ENCODE measurements around the gene STARD10. TPM values are rescaled to one million over a fixed set of nuclear protein-coding genes. Genes with fewer than 3 reads are reported as not detected.

The STARD10 gene
- total RNA-seq = 1 to 10 TPM; 6.2 to 6.4 TPM

- H3K9me3 Mint-ChIP-seq = no peaks in the 10 kb centered on the region
- peak; percentile 95 for DNase-seq
- H3K27ac Mint-ChIP-seq = peak within 1 kb of the TSS; percentile 100
- no peaks in the 10 kb centered on the region for H3K36me3 Mint-ChIP-seq
- no peaks in the 10 kb centered on the region for H3K27me3 Mint-ChIP-seq
- H3K4me3 Mint-ChIP-seq = peak within 1 kb of the TSS; percentile 99
- H3K4me1 Mint-ChIP-seq = peaks cover 22% of the 10 kb centered on the region
Measured at GRCh38 chr11:72793425-72794367, at the start of gene STARD10. Gene STARD10, minus strand, starts transcription at chr11:72794047. Its CDS starts 12,866 bp downstream, at chr11:72781181.

DNA sequence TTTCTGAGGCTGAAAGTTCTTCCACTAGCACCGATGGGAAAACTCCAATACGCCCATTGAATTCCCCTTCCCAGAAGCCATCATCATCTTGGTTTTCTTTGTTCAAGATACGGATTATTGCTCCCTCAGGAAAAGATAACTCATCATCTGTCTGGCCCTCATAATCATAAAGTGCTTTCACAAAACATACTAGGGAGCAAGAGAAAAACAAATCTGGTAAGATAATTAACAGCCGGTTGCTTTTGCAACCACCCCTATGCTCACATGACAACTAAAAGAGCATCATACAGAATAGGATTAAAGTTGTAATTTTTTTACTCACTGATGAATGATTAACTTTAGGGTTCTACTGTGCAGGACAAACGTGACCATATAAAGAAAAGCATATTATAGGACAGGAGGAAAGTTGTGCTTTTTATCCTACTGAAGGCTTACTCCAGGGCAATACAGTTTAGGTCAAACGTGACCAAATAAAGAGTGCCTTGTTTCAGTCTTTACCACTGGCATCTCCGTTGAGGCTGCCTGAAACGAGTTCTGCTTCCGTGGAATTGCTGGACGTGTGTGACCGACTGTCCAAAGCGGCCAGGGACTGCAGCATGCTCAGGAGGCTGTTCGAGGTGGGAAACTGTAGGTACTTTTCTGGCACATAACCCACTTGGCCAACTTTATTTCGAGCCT, 48.9 kb upstream of the STARD10 start:
- no peak overlapping the region for H3K27ac Mint-ChIP-seq
- no peaks in the 10 kb centered on the region for H3K27me3 Mint-ChIP-seq
- H3K4me3 Mint-ChIP-seq = no peak overlapping the region
- no peaks in the 10 kb centered on the region for H3K36me3 Mint-ChIP-seq
- no peak for DNase-seq
- H3K9me3 Mint-ChIP-seq = no peaks in the 10 kb centered on the region
- H3K4me1 Mint-ChIP-seq = no peaks in the 10 kb centered on the region

DNA sequence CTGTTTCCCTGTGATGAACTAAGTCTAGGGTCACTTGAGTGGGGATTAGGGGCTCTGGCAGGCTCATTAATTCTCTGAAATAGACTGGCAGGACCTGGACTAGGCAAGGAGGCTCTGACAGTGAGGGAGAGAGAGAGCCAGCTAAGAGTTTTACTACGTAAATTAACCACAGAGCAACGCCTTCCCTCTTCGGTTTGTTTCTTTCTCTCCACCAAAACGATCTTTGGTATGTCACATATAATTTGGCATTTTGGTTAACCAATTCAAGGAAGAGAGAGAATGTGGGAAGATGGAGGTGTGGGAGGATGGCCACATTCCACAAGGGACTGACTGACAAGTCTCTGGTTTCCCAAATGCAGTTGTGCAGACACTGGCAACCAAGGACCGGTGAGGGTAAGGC, 48.3 kb upstream of the STARD10 start:
- Mint-ChIP-seq H3K27me3 (no peaks in the 10 kb centered on the region), H3K4me1 (no peaks in the 10 kb centered on the region), H3K27ac (no peak overlapping the region), H3K9me3 (no peaks in the 10 kb centered on the region), H3K4me3 (no peak overlapping the region), H3K36me3 (no peaks in the 10 kb centered on the region)
- no peak for DNase-seq

DNA sequence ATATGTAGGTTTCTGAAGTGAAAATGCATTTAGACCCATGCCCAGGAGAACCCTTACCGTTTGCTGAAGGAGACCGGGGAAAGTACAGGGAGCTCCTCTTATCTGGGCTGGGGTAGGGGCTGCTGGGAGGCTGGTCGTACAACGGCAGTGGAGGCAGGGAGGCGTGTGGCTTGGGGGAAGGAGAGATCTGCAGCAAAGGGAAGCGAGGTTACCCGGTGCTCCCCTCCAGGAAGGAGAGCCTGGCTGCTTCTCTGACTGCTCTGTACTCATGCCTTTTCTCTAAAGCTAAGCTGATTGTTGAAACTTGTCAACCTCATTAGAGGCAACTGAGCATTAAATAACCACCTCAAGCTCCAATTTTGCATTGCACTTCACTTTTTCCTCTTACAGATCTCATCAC, 47.5 kb upstream of the STARD10 start:
- no peaks in the 10 kb centered on the region for H3K9me3 Mint-ChIP-seq
- no peak overlapping the region for H3K27ac Mint-ChIP-seq

DNA sequence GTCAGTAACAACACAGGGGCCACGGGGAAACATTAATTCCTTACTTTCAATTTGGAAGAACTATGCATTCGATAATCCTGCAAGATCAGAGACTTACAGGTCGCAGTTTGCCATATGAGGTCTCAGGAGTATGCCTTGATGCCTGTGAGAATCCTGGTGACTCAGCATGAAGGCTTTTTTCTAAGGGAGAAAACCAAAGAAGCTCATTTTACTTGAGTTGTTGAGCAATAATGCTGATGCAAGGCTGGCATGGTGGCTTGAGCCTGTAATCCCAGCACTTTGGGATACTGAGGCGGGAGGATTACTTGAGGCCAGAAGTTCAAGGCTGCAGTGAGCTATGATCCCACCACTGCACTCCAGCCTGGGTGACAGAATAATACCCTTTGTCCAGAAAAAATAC, 46.9 kb upstream of the STARD10 start:
- no peaks in the 10 kb centered on the region for H3K27me3 Mint-ChIP-seq
- DNase-seq = no peak
- no peaks in the 10 kb centered on the region for H3K9me3 Mint-ChIP-seq
- no peaks in the 10 kb centered on the region for H3K4me1 Mint-ChIP-seq
- no peaks in the 10 kb centered on the region for H3K36me3 Mint-ChIP-seq
- H3K4me3 Mint-ChIP-seq = no peak overlapping the region
- no peak overlapping the region for H3K27ac Mint-ChIP-seq

More for the DNA sequence above, 47.5 kb upstream of the STARD10 start:
- Mint-ChIP-seq H3K4me3 (no peak overlapping the region), H3K36me3 (no peaks in the 10 kb centered on the region), H3K27me3 (no peaks in the 10 kb centered on the region), H3K4me1 (no peaks in the 10 kb centered on the region)
- DNase-seq = no peak

DNA sequence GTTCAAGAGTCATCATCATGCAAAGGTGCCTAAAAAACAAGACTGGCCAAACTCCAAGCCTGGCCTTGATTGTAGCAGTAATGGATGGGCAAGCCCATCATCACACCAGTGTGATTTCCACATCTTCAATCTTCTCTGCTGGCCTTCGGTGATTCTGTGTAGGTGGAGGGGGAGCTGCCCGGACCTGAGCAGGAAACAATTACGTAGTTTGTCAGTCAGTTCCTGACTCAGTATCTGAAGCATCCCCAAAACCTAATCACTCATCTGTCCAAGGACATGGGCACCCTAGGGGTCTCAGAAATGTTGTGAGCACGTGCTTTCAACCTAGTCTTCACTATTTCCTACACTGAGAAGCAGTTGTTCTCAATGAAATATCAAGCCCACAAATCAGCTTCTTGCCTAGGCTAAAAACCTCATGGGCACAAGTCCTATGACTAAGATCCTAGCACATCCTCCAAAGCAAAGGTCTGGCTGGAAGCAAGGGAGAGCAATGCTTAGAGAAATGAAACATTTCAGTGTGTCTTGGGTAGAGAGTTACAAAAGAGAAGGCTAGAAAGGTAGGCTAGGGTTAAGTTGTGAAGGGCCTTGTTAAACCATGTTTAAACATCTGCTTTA, 45.0 kb upstream of the STARD10 start:
- no peak for DNase-seq

DNA sequence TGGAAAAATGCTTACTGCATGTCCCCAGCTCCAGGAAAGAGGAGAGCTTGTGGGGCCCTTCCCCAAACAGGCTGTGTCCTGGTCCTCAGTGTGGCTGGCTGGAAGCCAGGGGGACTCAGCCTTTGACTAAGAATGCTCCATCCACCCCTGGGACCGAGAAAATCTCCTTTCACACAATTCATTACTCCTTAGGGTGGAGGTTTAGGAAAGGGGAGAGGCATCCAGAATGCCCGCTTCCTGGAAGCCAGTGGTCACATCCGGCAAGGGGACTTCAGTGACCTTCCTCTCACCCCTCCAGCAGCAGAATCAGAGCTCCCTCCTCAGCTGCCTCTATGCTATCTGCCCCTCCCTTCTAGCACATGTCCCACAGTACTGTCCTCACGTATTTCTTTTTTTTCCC, 42.3 kb upstream of the STARD10 start:
- H3K27me3 Mint-ChIP-seq = no peaks in the 10 kb centered on the region
- no peak for DNase-seq
- H3K4me1 Mint-ChIP-seq = peaks cover 7% of the 10 kb centered on the region
- H3K4me3 Mint-ChIP-seq = no peak overlapping the region
- H3K36me3 Mint-ChIP-seq = no peaks in the 10 kb centered on the region
- H3K27ac Mint-ChIP-seq = no peak overlapping the region
- H3K9me3 Mint-ChIP-seq = no peaks in the 10 kb centered on the region

More for the DNA sequence above, 45.0 kb upstream of the STARD10 start:
- H3K4me3 Mint-ChIP-seq = no peak overlapping the region
- peaks cover 7% of the 10 kb centered on the region for H3K4me1 Mint-ChIP-seq
- H3K27me3 Mint-ChIP-seq = no peaks in the 10 kb centered on the region
- no peak overlapping the region for H3K27ac Mint-ChIP-seq
- no peaks in the 10 kb centered on the region for H3K36me3 Mint-ChIP-seq
- H3K9me3 Mint-ChIP-seq = no peaks in the 10 kb centered on the region

- no peak overlapping the region for H3K4me3 Mint-ChIP-seq
Measured at GRCh38 chr11:72834905-72835304, 41.1 kb upstream of the STARD10 start.

DNA sequence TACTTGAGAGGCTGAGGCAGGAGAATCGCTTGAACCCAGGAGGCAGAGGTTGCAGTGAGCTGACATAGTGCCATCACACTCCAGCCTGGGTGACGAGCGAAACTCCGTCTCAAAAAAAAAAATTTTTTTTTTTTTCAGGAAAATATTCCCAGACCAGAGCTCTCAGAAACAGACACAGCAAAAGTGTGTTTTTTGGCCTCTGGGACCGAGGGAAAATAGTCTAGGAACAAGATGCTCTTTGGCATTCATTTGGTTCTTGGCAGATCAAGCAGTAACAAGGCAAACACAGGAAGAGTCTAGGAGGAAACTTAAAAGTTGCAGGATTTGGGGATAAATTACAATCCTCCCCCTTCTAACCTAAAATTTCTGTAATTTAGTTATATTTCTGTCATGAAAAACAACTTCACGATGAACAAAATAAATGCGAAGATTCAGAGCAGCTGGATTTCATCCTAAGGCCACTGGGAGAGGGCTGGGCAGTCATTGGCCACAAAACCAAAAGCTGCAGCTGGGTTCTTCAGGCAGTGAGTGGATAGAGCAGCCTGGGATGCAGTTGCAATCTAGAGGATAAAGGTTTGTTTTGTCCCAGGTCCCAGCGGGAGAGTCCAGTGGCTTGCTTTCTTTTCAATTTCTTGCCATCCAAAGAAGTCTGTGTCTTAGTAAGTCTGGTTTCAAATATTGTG, 40.1 kb upstream of the STARD10 start:
- DNase-seq = no peak
- Mint-ChIP-seq H3K4me1 (peaks cover 7% of the 10 kb centered on the region), H3K4me3 (no peak overlapping the region), H3K27ac (peak overlapping the region; percentile 74), H3K9me3 (no peaks in the 10 kb centered on the region), H3K27me3 (no peaks in the 10 kb centered on the region), H3K36me3 (peaks cover 1% of the 10 kb centered on the region)

More at GRCh38 chr11:72834905-72835304, 41.1 kb upstream of the STARD10 start:
- no peaks in the 10 kb centered on the region for H3K27me3 Mint-ChIP-seq
- peak overlapping the region; percentile 74 for H3K27ac Mint-ChIP-seq
- H3K36me3 Mint-ChIP-seq = peaks cover 1% of the 10 kb centered on the region
- DNase-seq = no peak
- peaks cover 7% of the 10 kb centered on the region for H3K4me1 Mint-ChIP-seq
- no peaks in the 10 kb centered on the region for H3K9me3 Mint-ChIP-seq

GRCh38 chr11:72833083-72833733, 39.4 kb upstream of the STARD10 start:
- Mint-ChIP-seq H3K9me3 (no peaks in the 10 kb centered on the region), H3K36me3 (peaks cover 1% of the 10 kb centered on the region), H3K4me3 (no peak overlapping the region), H3K27ac (no peak overlapping the region), H3K4me1 (peaks cover 7% of the 10 kb centered on the region), H3K27me3 (no peaks in the 10 kb centered on the region)
- no peak for DNase-seq

DNA sequence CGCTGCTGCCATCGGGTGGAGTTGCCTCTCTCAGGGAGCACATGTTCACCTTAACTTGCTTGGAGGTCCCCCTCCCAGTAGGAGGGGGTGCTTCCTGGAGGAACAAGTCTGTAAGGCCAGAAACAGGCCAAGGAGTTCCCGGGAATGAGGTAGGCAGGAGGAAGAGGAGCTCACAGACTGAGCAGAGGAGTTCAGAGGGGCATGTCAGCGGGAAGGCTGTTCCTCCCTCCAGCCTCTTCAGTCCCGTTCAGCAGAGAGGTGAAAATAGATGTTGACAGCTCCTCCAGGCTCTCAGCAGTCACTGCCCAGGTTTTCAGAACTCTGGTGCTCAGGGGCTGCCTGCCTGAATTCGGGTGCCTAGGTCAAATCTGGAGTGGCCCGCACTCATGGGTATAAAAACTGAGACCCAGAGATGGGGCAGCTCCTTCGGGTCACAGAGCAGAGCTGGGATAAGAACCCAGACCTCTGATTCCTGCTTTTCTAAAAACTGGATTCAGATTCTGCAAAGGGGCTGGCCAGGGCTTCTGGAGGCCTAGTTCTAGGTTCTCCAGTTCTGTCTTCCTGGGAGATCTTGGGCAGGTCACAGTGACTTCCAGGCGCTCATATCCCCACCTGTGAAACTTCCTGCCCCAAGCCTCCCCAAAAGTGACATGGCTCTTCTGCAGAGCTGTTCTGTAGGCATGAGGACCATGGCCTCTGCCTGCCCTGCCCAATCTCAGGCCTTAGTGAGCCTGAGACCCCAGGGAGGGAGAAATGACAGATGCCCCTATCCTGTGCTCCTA, 38.6 kb upstream of the STARD10 start:
- Mint-ChIP-seq H3K27me3 (no peaks in the 10 kb centered on the region), H3K36me3 (peaks cover 1% of the 10 kb centered on the region), H3K27ac (no peak overlapping the region), H3K9me3 (no peaks in the 10 kb centered on the region), H3K4me1 (peaks cover 7% of the 10 kb centered on the region), H3K4me3 (no peak overlapping the region)
- no peak for DNase-seq

GRCh38 chr11:72831521-72832300, 37.9 kb upstream of the STARD10 start:
- no peaks in the 10 kb centered on the region for H3K9me3 Mint-ChIP-seq
- DNase-seq = peak; percentile 50
- H3K27ac Mint-ChIP-seq = peak overlapping the region; percentile 55
- peaks cover 9% of the 10 kb centered on the region for H3K4me1 Mint-ChIP-seq
- H3K4me3 Mint-ChIP-seq = no peak overlapping the region
- peaks cover 1% of the 10 kb centered on the region for H3K36me3 Mint-ChIP-seq
- H3K27me3 Mint-ChIP-seq = no peaks in the 10 kb centered on the region

GRCh38 chr11:72829884-72830533, 36.2 kb upstream of the STARD10 start:
- peak overlapping the region; percentile 68 for H3K27ac Mint-ChIP-seq
- peaks cover 6% of the 10 kb centered on the region for H3K4me1 Mint-ChIP-seq
- H3K27me3 Mint-ChIP-seq = no peaks in the 10 kb centered on the region
- no peak for DNase-seq
- no peak overlapping the region for H3K4me3 Mint-ChIP-seq
- H3K36me3 Mint-ChIP-seq = peaks cover 1% of the 10 kb centered on the region
- H3K9me3 Mint-ChIP-seq = no peaks in the 10 kb centered on the region

Measured in activated naive CD8-positive, alpha-beta T cell treated with anti-CD3 and anti-CD28 coated beads for 36 hours (primary cell).